Smooth muscle cell (in vitro differentiated cells): ENCODE data around the gene TCP11L1. TPM values are rescaled to one million over a fixed set of nuclear protein-coding genes. Genes with fewer than 3 reads are reported as not detected.

ENCODE experiments used
- DNase-seq: peaks from one replicate; lab custom pipeline; 2025; ENCODE audit not compliant: unreplicated experiment; lab: John Stamatoyannopoulos, UW
- H2AFZ ChIP-seq: fragments of 200-600 bp; sonication (generic); 2 replicates; pipeline ENCODE4 v1.6.0; 2016; ENCODE audit warnings: antibody characterized with exemption, low read depth, mild to moderate bottlenecking
- H3F3A ChIP-seq: fragments of 200-600 bp; sonication (generic); 2 replicates; pipeline ENCODE4 v1.6.0; 2017; ENCODE audit warnings: antibody characterized with exemption, low read depth
- H3K27ac ChIP-seq: fragments of 200-600 bp; sonication (generic); 2 replicates; pipeline ENCODE4 v1.5.1; 2016; ENCODE audit warnings: low read depth, mild to moderate bottlenecking
- H3K27me3 ChIP-seq: fragments of 200-600 bp; sonication (generic); 2 replicates; pipeline ENCODE4 v1.6.1; 2016; ENCODE audit warnings: low read depth, mild to moderate bottlenecking
- H3K36me3 ChIP-seq: fragments of 200-600 bp; sonication (generic); 2 replicates; pipeline ENCODE4 v1.5.1; 2016; ENCODE audit warnings: low read depth
- H3K4me1 ChIP-seq: fragments of 200-600 bp; sonication (generic); 2 replicates; pipeline ENCODE4 v1.5.1; 2016; ENCODE audit warnings: low read depth
- H3K4me2 ChIP-seq: fragments of 200-600 bp; sonication (generic); 2 replicates; pipeline ENCODE4 v1.6.0; 2016; ENCODE audit warnings: mild to moderate bottlenecking
- H3K4me3 ChIP-seq: fragments of 200-600 bp; sonication (generic); 2 replicates; pipeline ENCODE4 v1.5.1; 2016; ENCODE audit warnings: mild to moderate bottlenecking
- H3K79me2 ChIP-seq: fragments of 200-600 bp; sonication (generic); 2 replicates; pipeline ENCODE4 v1.6.0; 2016; ENCODE audit warnings: low read depth, mild to moderate bottlenecking
- H3K9ac ChIP-seq: fragments of 200-600 bp; sonication (generic); 2 replicates; pipeline ENCODE4 v1.6.0; 2016; ENCODE audit warnings: low read depth
- H3K9me3 ChIP-seq: fragments of 200-600 bp; sonication (generic); replicated peaks from 2 replicates; pipeline ENCODE4 v1.5.1; 2016; ENCODE audit warnings: low read depth
- H4K20me1 ChIP-seq: fragments of 200-600 bp; sonication (generic); 2 replicates; pipeline ENCODE4 v1.6.0; 2016; ENCODE audit warnings: low read depth
- WGBS: methylation state at CpG from one replicate; pipeline ENCODE4 v1.1.7; 2016; ENCODE audit warnings: low lambda C conversion rate; 5-methylcytosine and 5-hydroxymethylcytosine counted together
- polyA plus RNA-seq: library from polyadenylated mRNA; unstranded; fragments of >200 nt; fragmentation: Nextera tagmentation; extraction: Ambion mirVana; gene quantifications from 2 replicates; pipeline ENCODE4 v1.2.1, GENCODE V29; 2016
- total RNA-seq: library from RNA; depleted of rRNA; stranded (reverse); fragments of >200 nt; gene quantifications from 2 replicates; pipeline ENCODE4 v1.2.3, GENCODE V29; 2014
- TF ChIP-seq, protein P1 (sequence below): fragments of 200-600 bp; sonication (generic); IDR thresholded peaks from 2 replicates; pipeline ENCODE4 v1.5.1; 2017; ENCODE audit warnings: borderline replicate concordance, mild to moderate bottlenecking, antibody characterized with exemption; ENCODE audit not compliant: insufficient read depth, poor library complexity, severe bottlenecking

Gene TCP11L1
- total and polyA plus RNA-seq, 2 experiments from 2014 or later = 7.4 to 25.4 TPM

DNA sequence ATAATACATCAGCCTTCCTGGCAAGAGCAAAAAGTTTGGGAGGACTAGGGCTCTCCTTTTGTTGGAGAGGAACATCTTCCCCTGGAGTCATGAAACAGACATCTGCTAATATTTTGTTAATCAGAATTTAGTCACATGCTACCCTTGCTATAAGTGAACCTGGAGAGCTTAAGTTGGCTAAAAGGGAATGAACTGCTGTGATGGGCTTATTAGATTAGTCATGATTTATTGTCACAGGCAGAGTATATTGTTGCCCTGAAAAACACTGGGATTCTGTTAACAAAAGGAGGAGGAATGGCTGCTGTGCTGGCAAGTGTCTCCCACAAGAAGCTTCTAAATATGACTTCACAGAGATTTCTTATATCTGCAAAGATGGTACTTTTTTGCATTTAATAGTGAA, 16.0 kb downstream of the TCP11L1 start:
- TF ChIP-seq, protein P1, sequence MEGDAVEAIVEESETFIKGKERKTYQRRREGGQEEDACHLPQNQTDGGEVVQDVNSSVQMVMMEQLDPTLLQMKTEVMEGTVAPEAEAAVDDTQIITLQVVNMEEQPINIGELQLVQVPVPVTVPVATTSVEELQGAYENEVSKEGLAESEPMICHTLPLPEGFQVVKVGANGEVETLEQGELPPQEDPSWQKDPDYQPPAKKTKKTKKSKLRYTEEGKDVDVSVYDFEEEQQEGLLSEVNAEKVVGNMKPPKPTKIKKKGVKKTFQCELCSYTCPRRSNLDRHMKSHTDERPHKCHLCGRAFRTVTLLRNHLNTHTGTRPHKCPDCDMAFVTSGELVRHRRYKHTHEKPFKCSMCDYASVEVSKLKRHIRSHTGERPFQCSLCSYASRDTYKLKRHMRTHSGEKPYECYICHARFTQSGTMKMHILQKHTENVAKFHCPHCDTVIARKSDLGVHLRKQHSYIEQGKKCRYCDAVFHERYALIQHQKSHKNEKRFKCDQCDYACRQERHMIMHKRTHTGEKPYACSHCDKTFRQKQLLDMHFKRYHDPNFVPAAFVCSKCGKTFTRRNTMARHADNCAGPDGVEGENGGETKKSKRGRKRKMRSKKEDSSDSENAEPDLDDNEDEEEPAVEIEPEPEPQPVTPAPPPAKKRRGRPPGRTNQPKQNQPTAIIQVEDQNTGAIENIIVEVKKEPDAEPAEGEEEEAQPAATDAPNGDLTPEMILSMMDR = no peak
- H3K9me3 ChIP-seq = no peaks in the 10 kb centered on the region
- H3K27me3 ChIP-seq = no peaks in the 10 kb centered on the region

DNA sequence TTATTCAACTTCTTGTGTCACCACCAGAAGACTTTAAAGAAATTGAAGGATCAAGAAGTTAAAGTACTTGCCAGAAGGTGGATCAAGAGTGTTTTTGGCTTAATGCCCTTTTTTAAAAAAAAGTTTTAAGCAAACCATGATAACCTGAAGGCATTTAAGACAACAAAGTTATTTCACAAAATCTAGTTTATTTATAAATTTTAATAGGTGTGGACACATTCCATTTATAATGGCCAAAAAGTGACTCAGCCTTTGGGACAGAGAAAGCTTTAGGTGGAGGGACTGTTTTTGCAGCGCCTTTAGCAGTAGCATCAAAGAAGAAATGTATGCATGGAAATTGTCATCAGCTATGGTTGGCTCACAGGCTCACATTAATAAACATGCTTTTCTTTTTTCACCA, 17.9 kb downstream of the TCP11L1 start:
- Histone ChIP-seq H3K27me3 (no peaks in the 10 kb centered on the region), H2AFZ (no peak overlapping the region), H4K20me1 (no peaks in the 10 kb centered on the region), H3K4me3 (no peak overlapping the region), H3K27ac (peak overlapping the region; percentile 37), H3K9ac (no peak overlapping the region), H3K4me1 (no peaks in the 10 kb centered on the region), H3K36me3 (no peaks in the 10 kb centered on the region), H3K4me2 (no peak overlapping the region), H3K79me2 (no peaks in the 10 kb centered on the region), H3K9me3 (no peaks in the 10 kb centered on the region), H3F3A (peaks cover 14% of the 10 kb centered on the region)
- 88% methylated on average over 1 of the region's 1 CpG for WGBS
- TF ChIP-seq, protein P1 = no peak
- DNase-seq = no peak

More for the DNA sequence above, 16.0 kb downstream of the TCP11L1 start:
- no peak overlapping the region for H3K4me2 ChIP-seq
- H3K27ac ChIP-seq = no peak overlapping the region
- no peaks in the 10 kb centered on the region for H3K36me3 ChIP-seq
- no peak overlapping the region for H3K9ac ChIP-seq
- no peaks in the 10 kb centered on the region for H3K79me2 ChIP-seq
- no peaks in the 10 kb centered on the region for H3K4me1 ChIP-seq
- H2AFZ ChIP-seq = no peak overlapping the region
- DNase-seq = no peak
- no peak overlapping the region for H3K4me3 ChIP-seq
- H3F3A ChIP-seq = peaks cover 5% of the 10 kb centered on the region
- no peaks in the 10 kb centered on the region for H4K20me1 ChIP-seq

DNA sequence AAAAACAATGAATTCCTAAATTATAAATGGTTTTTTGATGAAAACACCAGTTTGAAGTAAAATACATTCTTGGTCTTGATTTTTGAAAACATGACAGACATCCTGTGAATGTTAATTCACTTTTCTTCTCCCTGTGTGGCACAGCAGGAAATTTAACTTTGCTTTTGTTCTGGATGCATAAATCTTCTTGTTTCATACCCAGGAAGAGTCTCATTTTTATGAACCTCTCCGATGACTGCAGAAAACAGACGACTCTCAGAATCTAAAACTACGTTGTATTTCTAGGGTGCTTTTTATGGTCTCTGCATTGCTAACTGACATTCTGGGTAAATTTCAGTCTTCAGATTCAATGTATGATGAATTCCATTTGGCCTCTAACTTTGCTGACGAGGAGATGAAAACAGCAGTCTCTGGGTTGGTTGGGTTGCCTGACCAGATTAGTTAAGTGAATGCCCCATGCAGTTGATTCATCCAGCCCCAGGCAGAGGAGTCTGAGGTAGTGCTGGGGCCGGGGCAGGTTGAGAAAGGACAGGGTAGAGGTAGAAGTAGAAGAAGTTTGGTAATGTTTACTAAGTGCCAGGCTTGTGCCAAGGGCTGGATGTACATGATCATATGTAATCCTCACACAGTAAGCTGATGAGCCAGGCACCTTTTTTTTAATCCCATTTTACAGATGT, 20.1 kb downstream of the TCP11L1 start:
- Histone ChIP-seq H3K27ac (peak overlapping the region; percentile 99), H3K27me3 (no peaks in the 10 kb centered on the region), H3F3A (peaks cover 17% of the 10 kb centered on the region), H3K9me3 (no peaks in the 10 kb centered on the region), H3K36me3 (no peaks in the 10 kb centered on the region), H3K79me2 (no peaks in the 10 kb centered on the region), H3K9ac (no peak overlapping the region), H3K4me3 (no peak overlapping the region), H3K4me2 (no peak overlapping the region), H4K20me1 (no peaks in the 10 kb centered on the region), H2AFZ (no peak overlapping the region), H3K4me1 (no peaks in the 10 kb centered on the region)
- WGBS = 72% methylated on average over 5 of the region's 5 CpGs
- TF ChIP-seq, protein P1 = no peak
- DNase-seq = no peak

DNA sequence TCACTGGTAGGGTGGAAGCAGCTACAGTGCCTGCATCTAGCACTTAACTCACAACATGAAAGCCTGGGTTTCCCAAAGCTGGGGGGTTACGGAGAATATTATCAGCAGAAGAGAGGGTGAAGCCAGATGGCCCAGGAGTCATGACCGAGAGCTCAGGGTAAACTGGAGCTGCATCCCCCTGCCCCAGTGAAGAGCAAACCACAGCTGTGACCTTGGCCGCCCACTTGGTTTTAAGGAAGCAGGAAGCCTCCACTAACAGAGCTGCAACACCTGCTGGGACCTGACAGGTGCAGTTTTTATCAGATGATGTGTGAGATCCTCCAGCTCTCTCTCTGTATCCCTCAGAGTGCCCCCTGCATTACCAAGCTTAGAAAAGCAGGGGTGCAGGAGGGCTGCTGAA, 20.9 kb downstream of the TCP11L1 start:
- no peak overlapping the region for H3K9ac ChIP-seq
- peak overlapping the region; percentile 99 for H3K27ac ChIP-seq
- TF ChIP-seq, protein P1 = no peak
- H3K4me3 ChIP-seq = no peak overlapping the region
- H2AFZ ChIP-seq = no peak overlapping the region
- no peaks in the 10 kb centered on the region for H3K27me3 ChIP-seq
- H3K36me3 ChIP-seq = no peaks in the 10 kb centered on the region
- no peaks in the 10 kb centered on the region for H3K79me2 ChIP-seq
- WGBS = 96% methylated on average over 3 of the region's 3 CpGs
- peaks cover 17% of the 10 kb centered on the region for H3F3A ChIP-seq
- no peaks in the 10 kb centered on the region for H3K4me1 ChIP-seq
- H4K20me1 ChIP-seq = no peaks in the 10 kb centered on the region
- H3K9me3 ChIP-seq = no peaks in the 10 kb centered on the region
- H3K4me2 ChIP-seq = no peak overlapping the region
- no peak for DNase-seq
